ENCODE measurements around the gene APOBEC3B.
"Not testable (repeated sequence)": the region's sequence is repeated elsewhere in the genome, so short reads cannot be mapped to it uniquely, and the experiment has no call there.

GRCh38 chr22:38984784-38985757 is 2.9 kb downstream of the APOBEC3B start:
- not testable (repeated sequence) for TF ChIP-seq POLR2A, EP300 (IDR thresholded peaks at IDR 0.05)
- TF ChIP-seq, protein P1, sequence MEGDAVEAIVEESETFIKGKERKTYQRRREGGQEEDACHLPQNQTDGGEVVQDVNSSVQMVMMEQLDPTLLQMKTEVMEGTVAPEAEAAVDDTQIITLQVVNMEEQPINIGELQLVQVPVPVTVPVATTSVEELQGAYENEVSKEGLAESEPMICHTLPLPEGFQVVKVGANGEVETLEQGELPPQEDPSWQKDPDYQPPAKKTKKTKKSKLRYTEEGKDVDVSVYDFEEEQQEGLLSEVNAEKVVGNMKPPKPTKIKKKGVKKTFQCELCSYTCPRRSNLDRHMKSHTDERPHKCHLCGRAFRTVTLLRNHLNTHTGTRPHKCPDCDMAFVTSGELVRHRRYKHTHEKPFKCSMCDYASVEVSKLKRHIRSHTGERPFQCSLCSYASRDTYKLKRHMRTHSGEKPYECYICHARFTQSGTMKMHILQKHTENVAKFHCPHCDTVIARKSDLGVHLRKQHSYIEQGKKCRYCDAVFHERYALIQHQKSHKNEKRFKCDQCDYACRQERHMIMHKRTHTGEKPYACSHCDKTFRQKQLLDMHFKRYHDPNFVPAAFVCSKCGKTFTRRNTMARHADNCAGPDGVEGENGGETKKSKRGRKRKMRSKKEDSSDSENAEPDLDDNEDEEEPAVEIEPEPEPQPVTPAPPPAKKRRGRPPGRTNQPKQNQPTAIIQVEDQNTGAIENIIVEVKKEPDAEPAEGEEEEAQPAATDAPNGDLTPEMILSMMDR (IDR thresholded peaks at IDR 0.05) = not testable (repeated sequence)
- peak in 1 of 3 donors; percentile 67 for TF ChIP-seq POLR2AphosphoS5 (IDR thresholded peaks at IDR 0.05)

Data from stomach (tissue), 4 donors.